ENCODE data around the gene ZNF555. TPM values are rescaled to one million over a fixed set of nuclear protein-coding genes. Genes with fewer than 3 reads are reported as not detected.

The ZNF555 gene
- total RNA-seq, 1 donor from 2014 or later: 18.8 TPM

DNA sequence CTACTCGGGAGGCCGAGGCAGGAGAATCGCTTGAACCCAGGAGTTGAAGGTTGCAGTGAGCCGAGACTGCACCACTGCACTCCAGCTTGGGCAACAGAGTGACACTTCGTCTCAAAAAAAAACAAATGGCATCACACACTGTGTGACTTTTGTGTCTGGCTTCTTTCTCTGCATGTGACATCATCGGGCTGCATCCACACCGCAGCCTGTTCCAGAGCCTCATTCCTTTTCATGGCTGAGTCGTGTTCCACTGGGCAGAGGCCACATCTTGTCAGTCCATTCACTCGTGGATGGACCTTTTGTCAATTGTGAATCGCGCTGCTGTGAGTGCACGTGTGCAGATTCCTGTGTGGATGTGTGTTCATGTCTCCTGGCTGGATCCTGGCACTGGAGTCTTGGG is 47.7 kb upstream of the ZNF555 start:
- H3K9me3 Mint-ChIP-seq: no peaks in the 10 kb centered on the region
- H3K27me3 Mint-ChIP-seq (ENCODE audit: insufficient read depth, low read depth): no peaks in the 10 kb centered on the region
- Histone ChIP-seq H4K20me1 (ENCODE audit: low read depth) (peaks cover 31% of the 10 kb centered on the region), H3K9me3 (ENCODE audit: low read depth) (no peaks in the 10 kb centered on the region), H3F3A (ENCODE audit: low read depth) (no peaks in the 10 kb centered on the region), H3K9ac (no peak overlapping the region), H3K79me2 (ENCODE audit: low read depth) (peaks cover 21% of the 10 kb centered on the region), H3K4me1 (no peaks in the 10 kb centered on the region), H3K36me3 (no peaks in the 10 kb centered on the region), H2AFZ (replicated peaks) (no peak overlapping the region), H3K4me3 (no peak overlapping the region), H3K27ac (no peak overlapping the region), H3K4me2 (no peak overlapping the region), H3K27me3 (no peaks in the 10 kb centered on the region)
- no peaks in the 10 kb centered on the region for H3K4me1 Mint-ChIP-seq
- H3K36me3 Mint-ChIP-seq: peaks cover 19% of the 10 kb centered on the region
- TF ChIP-seq EZH2 (IDR thresholded peaks at IDR 0.05): no peak
- no peak for TF ChIP-seq EZH2phosphoT487 (IDR thresholded peaks at IDR 0.05)
- TF ChIP-seq, protein P1, sequence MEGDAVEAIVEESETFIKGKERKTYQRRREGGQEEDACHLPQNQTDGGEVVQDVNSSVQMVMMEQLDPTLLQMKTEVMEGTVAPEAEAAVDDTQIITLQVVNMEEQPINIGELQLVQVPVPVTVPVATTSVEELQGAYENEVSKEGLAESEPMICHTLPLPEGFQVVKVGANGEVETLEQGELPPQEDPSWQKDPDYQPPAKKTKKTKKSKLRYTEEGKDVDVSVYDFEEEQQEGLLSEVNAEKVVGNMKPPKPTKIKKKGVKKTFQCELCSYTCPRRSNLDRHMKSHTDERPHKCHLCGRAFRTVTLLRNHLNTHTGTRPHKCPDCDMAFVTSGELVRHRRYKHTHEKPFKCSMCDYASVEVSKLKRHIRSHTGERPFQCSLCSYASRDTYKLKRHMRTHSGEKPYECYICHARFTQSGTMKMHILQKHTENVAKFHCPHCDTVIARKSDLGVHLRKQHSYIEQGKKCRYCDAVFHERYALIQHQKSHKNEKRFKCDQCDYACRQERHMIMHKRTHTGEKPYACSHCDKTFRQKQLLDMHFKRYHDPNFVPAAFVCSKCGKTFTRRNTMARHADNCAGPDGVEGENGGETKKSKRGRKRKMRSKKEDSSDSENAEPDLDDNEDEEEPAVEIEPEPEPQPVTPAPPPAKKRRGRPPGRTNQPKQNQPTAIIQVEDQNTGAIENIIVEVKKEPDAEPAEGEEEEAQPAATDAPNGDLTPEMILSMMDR (IDR thresholded peaks at IDR 0.05): no peak
- H3K4me3 Mint-ChIP-seq: no peak overlapping the region
- H3K27ac Mint-ChIP-seq: no peak overlapping the region
- DNase-seq (ENCODE audit: low spot score): no peak

GRCh38 chr19:2795827-2796658 is 45.2 kb upstream of the ZNF555 start:
- Mint-ChIP-seq H3K4me3 (no peak overlapping the region), H3K36me3 (peaks cover 19% of the 10 kb centered on the region), H3K27me3 (ENCODE audit: insufficient read depth, low read depth) (no peaks in the 10 kb centered on the region), H3K27ac (no peak overlapping the region), H3K9me3 (no peaks in the 10 kb centered on the region), H3K4me1 (no peaks in the 10 kb centered on the region)
- H3K4me1 ChIP-seq: no peaks in the 10 kb centered on the region
- H3K4me3 ChIP-seq: no peak overlapping the region
- no peaks in the 10 kb centered on the region for H3K9me3 ChIP-seq (ENCODE audit: low read depth)
- H3F3A ChIP-seq (ENCODE audit: low read depth): no peaks in the 10 kb centered on the region
- no peaks in the 10 kb centered on the region for H3K27me3 ChIP-seq
- no peaks in the 10 kb centered on the region for H3K79me2 ChIP-seq (ENCODE audit: low read depth)
- no peak for DNase-seq (ENCODE audit: low spot score)
- peaks cover 19% of the 10 kb centered on the region for H4K20me1 ChIP-seq (ENCODE audit: low read depth)
- H3K4me2 ChIP-seq: no peak overlapping the region
- no peak overlapping the region for H3K27ac ChIP-seq
- TF ChIP-seq EZH2 (IDR thresholded peaks at IDR 0.05): no peak
- no peak for TF ChIP-seq EZH2phosphoT487 (IDR thresholded peaks at IDR 0.05)
- TF ChIP-seq, protein P1 (IDR thresholded peaks at IDR 0.05): no peak
- no peaks in the 10 kb centered on the region for H3K36me3 ChIP-seq
- H3K9ac ChIP-seq: no peak overlapping the region
- H2AFZ ChIP-seq (replicated peaks): no peak overlapping the region

DNA sequence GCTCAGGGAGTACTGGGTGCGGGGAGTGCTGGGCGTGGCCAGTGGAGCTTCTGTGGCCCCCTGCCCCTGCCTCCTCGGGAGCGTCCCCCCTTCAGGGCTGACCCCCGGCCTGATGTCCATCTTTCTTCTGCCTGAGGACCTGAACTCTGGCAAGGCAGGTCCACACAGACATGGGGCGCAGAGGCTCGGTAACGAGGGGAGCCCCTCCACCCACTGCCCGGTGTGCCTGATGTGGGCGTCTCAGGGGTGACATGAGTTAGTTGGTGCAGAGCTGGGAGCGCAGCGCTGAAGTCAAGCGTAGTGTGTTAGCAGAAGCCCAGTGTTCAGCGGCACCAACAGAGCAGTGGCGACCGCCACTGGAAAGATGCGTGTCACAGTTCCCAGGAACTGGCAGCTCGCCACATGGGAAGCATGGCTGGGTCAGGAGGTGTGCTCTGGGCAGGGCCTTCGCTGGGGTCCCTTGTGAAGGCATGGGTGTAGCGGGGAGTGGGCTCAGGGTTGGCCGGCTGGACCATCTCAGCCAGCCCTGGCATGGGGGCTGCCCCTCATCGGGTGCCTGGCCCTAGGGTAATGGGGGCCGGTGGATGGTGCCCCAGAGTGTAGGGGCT is 44.5 kb upstream of the ZNF555 start:
- peaks cover 12% of the 10 kb centered on the region for H4K20me1 ChIP-seq (ENCODE audit: low read depth)
- H3K9me3 ChIP-seq (ENCODE audit: low read depth): no peaks in the 10 kb centered on the region
- H3K9ac ChIP-seq: no peak overlapping the region
- H3F3A ChIP-seq (ENCODE audit: low read depth): no peaks in the 10 kb centered on the region
- H3K4me2 ChIP-seq: no peak overlapping the region
- no peaks in the 10 kb centered on the region for H3K36me3 ChIP-seq
- H3K4me1 ChIP-seq: no peaks in the 10 kb centered on the region
- Mint-ChIP-seq H3K27me3 (ENCODE audit: insufficient read depth, low read depth) (no peaks in the 10 kb centered on the region), H3K36me3 (peaks cover 19% of the 10 kb centered on the region), H3K9me3 (no peaks in the 10 kb centered on the region), H3K27ac (no peak overlapping the region), H3K4me3 (no peak overlapping the region), H3K4me1 (no peaks in the 10 kb centered on the region)
- no peak overlapping the region for H3K27ac ChIP-seq
- H3K4me3 ChIP-seq: no peak overlapping the region
- DNase-seq (ENCODE audit: low spot score): no peak
- TF ChIP-seq EZH2phosphoT487 (IDR thresholded peaks at IDR 0.05) (no peak), EZH2 (IDR thresholded peaks at IDR 0.05) (no peak)
- TF ChIP-seq, protein P1 (IDR thresholded peaks at IDR 0.05): no peak
- no peaks in the 10 kb centered on the region for H3K79me2 ChIP-seq (ENCODE audit: low read depth)
- H2AFZ ChIP-seq (replicated peaks): no peak overlapping the region
- no peaks in the 10 kb centered on the region for H3K27me3 ChIP-seq

Data from neural progenitor cell (in vitro differentiated cells).